Upper lobe of left lung (tissue), 4 donors: ENCODE data around the gene CYB5R3.

Source experiments
- CTCF ChIP-seq, 6 experiments: fragments of 450-650 bp in 4 of 6; fragments of 200-600 bp in 2 of 6; sonication (generic) in 2 of 6; IDR thresholded peaks; one replicate each; pipeline ENCODE4 v1.5.1; 2016 to 2019; ENCODE audit warnings: antibody characterized with exemption in 6 of 6
- EP300 ChIP-seq, 4 donors: sonication (generic); formaldehyde crosslinking; IDR thresholded peaks; one replicate each; pipeline ENCODE4 v1.5.1; 2017; ENCODE audit warnings: antibody characterized with exemption in 4 of 4, control low read depth in 2 of 4
- POLR2A ChIP-seq, 4 donors: fragments of 450-650 bp; IDR thresholded peaks; one replicate each; pipeline ENCODE4 v1.5.1; 2016 to 2017; ENCODE audit warnings: antibody characterized with exemption in 4 of 4, mild to moderate bottlenecking in 2 of 4
- POLR2AphosphoS5 ChIP-seq, 2 donors: sonication (generic); formaldehyde crosslinking; IDR thresholded peaks; one replicate each; pipeline ENCODE4 v1.5.1; 2017; ENCODE audit warnings: antibody characterized with exemption in 2 of 2

DNA sequence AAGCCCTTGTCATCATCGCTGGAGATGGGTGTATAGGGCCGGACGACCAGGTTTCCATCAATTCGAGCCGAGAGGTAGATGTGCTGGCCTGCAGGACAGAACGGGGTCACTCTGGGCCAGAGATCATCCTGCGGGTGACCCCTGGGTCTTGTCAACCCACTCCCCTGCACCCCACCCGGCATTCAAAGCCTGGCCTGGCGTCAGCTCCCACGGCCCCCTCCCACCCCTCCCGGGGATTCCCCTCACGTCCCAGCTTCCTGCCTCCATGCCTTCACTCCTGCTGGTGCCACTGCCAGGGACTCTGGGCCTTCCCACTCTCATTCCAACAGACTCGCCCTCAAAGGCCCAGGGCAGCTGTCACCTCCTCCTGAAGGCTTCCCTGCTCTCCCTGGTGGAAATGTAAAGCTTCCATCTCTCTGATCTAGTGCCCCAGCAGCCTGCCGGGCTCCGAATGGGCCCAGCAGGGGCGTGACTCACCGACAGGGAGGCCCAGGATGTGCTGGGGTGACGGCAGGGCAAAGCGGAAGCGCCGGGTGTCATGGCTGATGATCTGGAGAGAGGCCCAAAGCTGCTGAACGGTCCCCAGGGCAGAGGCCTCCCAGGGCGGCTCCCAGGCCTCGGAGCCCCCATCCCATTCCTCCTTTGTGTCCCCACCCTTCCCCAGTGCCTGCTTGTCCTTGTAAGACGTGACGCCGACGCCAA lies 18.1 kb downstream of the CYB5R3 start:
- TF ChIP-seq CTCF (IDR thresholded peaks at IDR 0.05): no peak
- TF ChIP-seq POLR2A (IDR thresholded peaks at IDR 0.05): no peak
- no peak for TF ChIP-seq EP300 (IDR thresholded peaks at IDR 0.05)
- no peak for TF ChIP-seq POLR2AphosphoS5 (IDR thresholded peaks at IDR 0.05)
